ENCODE measurements around the gene TSC22D2. TPM values are rescaled to one million over a fixed set of nuclear protein-coding genes. Genes with fewer than 3 reads are reported as not detected.

Gene TSC22D2
- total and polyA plus RNA-seq, 10 of the 15 experiments (the other 5 are each of a cell fraction or from before 2014, with no cell fraction given), result 7.4 to 19.4 (median 10.9) TPM

DNA sequence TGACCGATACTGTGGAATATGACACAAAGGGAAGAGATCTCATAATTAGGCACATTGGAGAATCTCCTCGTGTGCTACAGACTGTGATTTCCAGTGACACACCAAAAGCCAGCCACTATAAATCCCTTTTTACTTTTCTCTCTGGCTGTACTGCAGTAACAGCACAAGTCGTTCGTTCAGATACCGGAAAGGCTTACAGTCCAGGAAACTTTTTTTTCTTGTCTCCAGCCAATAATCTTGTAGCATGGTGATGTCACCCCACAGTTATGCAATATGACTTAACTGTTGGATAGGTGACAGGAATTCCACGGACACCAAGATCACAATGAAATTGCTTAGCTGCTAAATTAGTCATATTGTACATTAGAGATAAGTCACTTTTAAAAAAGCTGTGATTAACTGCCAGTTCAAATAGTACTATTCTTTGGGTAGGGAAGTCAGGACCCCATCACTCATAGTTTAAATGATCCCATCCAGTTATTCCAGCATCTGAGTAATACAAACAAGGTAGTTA lies 36.3 kb upstream of the TSC22D2 start:
- no peak for FAIRE-seq
- CTCF ChIA-PET, result interaction anchor here (1.2 to 2.3 kb wide), 2 partner anchors 13 to 37 kb away, joined by 3 to 13 read pairs; partner anchors contain the start of gene TSC22D2
- no peak for DNase-seq (ENCODE audit: low read depth, low spot score)
- Histone ChIP-seq H3K4me3 (no peak overlapping the region), H3K79me2 (ENCODE audit: control insufficient read depth, insufficient read depth, low read length) (no peaks in the 10 kb centered on the region), H4K20me1 (ENCODE audit: control insufficient read depth, insufficient read depth) (no peaks in the 10 kb centered on the region), H2AFZ (ENCODE audit: control insufficient read depth, low read depth, low read length) (no peak overlapping the region; the same call in 1 of the 2 replicates), H3K4me2 (ENCODE audit: control insufficient read depth, insufficient read depth) (no peak overlapping the region), H3K9ac (ENCODE audit: control insufficient read depth, insufficient read depth, low read length) (no peak overlapping the region), H3K36me3 (ENCODE audit: control insufficient read depth in 2 of 2, insufficient read depth in 2 of 2, low read length in 1 of 2) (no peaks in the 10 kb centered on the region), H3K27me3 (replicated peaks in 1 of 2; ENCODE audit: control insufficient read depth in 2 of 2, insufficient read depth in 2 of 2, low read length in 1 of 2) (no peaks in the 10 kb centered on the region), H3K4me1 (ENCODE audit: control insufficient read depth, insufficient read depth, low read length) (0 out of 2 replicates have a peak, but pooled peaks cover 2% of the 10 kb centered on the region), H3K9me3 (replicated peaks; ENCODE audit: control insufficient read depth, insufficient read depth, low read length) (no peaks in the 10 kb centered on the region), H3K27ac (ENCODE audit: control insufficient read depth, insufficient read depth) (no peak overlapping the region)
- in situ Hi-C loops (cut with MboI) (no loop called here), intact Hi-C loops (cut with micrococcal nuclease; ENCODE audit: unreplicated experiment) (loop anchor here (5.0 kb wide), 1 partner anchor 36 kb away; the partner anchor contains the start of gene TSC22D2)
- TF ChIP-seq EP300 (IDR thresholded peaks at IDR 0.05; ENCODE audit: borderline replicate concordance in 1 of 2, control insufficient read depth in 1 of 2, low read depth in 2 of 2, low read length in 2 of 2), result no peak
- 0 out of 2 replicates have a peak, but pooled peaks have one; percentile 7 for TF ChIP-seq ATF2 (IDR thresholded peaks at IDR 0.05; ENCODE audit: low read length)
- POLR2A ChIA-PET, result no interaction called here
- ATAC-seq, result peak; percentile 20; the same call in 2 of the 3 replicates
- RAD21 ChIA-PET (ENCODE audit: unreplicated experiment), result interaction anchor here (1.4 kb wide), 1 partner anchor 37 kb away, joined by 4 read pairs; the partner anchor contains the start of gene TSC22D2
- WGBS (ENCODE audit: insufficient coverage, insufficient replicate concordance, low lambda C conversion rate, missing lambda C conversion rate), result 72% methylated on average over 6 of the region's 6 CpGs
- SMC1A ChIA-PET (ENCODE audit: uncharacterized antibody, unreplicated experiment), result interaction anchor here (0.5 to 2.3 kb wide), 5 partner anchors 13 to 110 kb away, joined by 3 to 9 read pairs (median 6); partner anchors contain the start of gene TSC22D2
- BruUV-seq (replicated peaks), result no TSS peak

DNA sequence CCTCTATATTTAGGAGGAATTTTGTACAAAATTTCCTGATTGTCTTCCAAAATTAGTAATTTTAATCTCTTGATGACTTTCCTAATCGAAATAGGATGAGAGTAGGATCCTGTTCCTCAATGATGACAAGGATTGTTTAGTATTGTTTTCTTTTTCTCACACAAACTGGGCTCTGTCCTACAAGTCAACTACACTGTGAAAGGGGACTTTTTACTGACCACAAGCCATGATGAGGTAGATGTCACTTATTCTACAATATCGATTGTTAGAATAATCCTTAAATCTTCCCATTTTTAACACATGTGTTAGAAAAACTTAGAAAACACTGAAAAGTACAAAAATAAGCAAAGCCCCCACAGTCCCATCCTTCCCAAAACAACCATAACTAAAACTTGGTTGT lies 35.8 kb upstream of the TSC22D2 start:
- H3K36me3 ChIP-seq (ENCODE audit: control insufficient read depth in 2 of 2, insufficient read depth in 2 of 2, low read length in 1 of 2), result no peaks in the 10 kb centered on the region
- WGBS (ENCODE audit: insufficient coverage, insufficient replicate concordance, low lambda C conversion rate, missing lambda C conversion rate), result 3% methylated on average over 2 of the region's 2 CpGs
- DNase-seq (ENCODE audit: low read depth, low spot score), result no peak
- no TSS peak for BruUV-seq (replicated peaks)
- no peaks in the 10 kb centered on the region for H3K27me3 ChIP-seq (replicated peaks in 1 of 2; ENCODE audit: control insufficient read depth in 2 of 2, insufficient read depth in 2 of 2, low read length in 1 of 2)
- in situ Hi-C loops (cut with MboI) (no loop called here), intact Hi-C loops (cut with micrococcal nuclease; ENCODE audit: unreplicated experiment) (loop anchor here (5.0 kb wide), 1 partner anchor 35 kb away; the partner anchor contains the start of gene TSC22D2)
- H4K20me1 ChIP-seq (ENCODE audit: control insufficient read depth, insufficient read depth), result no peaks in the 10 kb centered on the region
- peak overlapping the region; percentile 22 for H3K27ac ChIP-seq (ENCODE audit: control insufficient read depth, insufficient read depth)
- ChIA-PET SMC1A (ENCODE audit: uncharacterized antibody, unreplicated experiment) (interaction anchor here (0.5 to 2.3 kb wide), 7 partner anchors 10 to 111 kb away, joined by 3 to 11 read pairs (median 6); partner anchors contain the start of gene TSC22D2), RAD21 (ENCODE audit: unreplicated experiment) (interaction anchor here (1.4 to 1.8 kb wide), 2 partner anchors 13 to 36 kb away, joined by 4 to 9 read pairs; partner anchors contain the start of gene TSC22D2), POLR2A (no interaction called here), CTCF (interaction anchor here (1.2 to 2.3 kb wide), 3 partner anchors 13 to 37 kb away, joined by 3 to 13 read pairs (median 3); partner anchors contain the start of gene TSC22D2)
- H3K4me3 ChIP-seq, result no peak overlapping the region
- FAIRE-seq, result no peak
- peak overlapping the region; percentile 54; the same call in 1 of the 2 replicates for H3K4me2 ChIP-seq (ENCODE audit: control insufficient read depth, insufficient read depth)
- peak overlapping the region; percentile 68 for H2AFZ ChIP-seq (ENCODE audit: control insufficient read depth, low read depth, low read length)
- H3K4me1 ChIP-seq (ENCODE audit: control insufficient read depth, insufficient read depth, low read length), result 0 out of 2 replicates have a peak, but pooled peaks cover 2% of the 10 kb centered on the region
- no peak overlapping the region for H3K9ac ChIP-seq (ENCODE audit: control insufficient read depth, insufficient read depth, low read length)
- H3K79me2 ChIP-seq (ENCODE audit: control insufficient read depth, insufficient read depth, low read length), result no peaks in the 10 kb centered on the region
- no peaks in the 10 kb centered on the region for H3K9me3 ChIP-seq (replicated peaks; ENCODE audit: control insufficient read depth, insufficient read depth, low read length)
- peak; percentile 88 for ATAC-seq
- TF ChIP-seq, protein P1, sequence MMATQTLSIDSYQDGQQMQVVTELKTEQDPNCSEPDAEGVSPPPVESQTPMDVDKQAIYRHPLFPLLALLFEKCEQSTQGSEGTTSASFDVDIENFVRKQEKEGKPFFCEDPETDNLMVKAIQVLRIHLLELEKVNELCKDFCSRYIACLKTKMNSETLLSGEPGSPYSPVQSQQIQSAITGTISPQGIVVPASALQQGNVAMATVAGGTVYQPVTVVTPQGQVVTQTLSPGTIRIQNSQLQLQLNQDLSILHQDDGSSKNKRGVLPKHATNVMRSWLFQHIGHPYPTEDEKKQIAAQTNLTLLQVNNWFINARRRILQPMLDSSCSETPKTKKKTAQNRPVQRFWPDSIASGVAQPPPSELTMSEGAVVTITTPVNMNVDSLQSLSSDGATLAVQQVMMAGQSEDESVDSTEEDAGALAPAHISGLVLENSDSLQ (IDR thresholded peaks at IDR 0.05), result peak; percentile 24; the same call in 1 of the 2 replicates
- TF ChIP-seq YY1 (IDR thresholded peaks at IDR 0.05; ENCODE audit: low read depth, low read length) (no peak), CBFB (IDR thresholded peaks at IDR 0.05; ENCODE audit: low read depth) (0 out of 2 replicates have a peak, but pooled peaks have one; percentile 21), RB1 (IDR thresholded peaks at IDR 0.05; ENCODE audit: borderline replicate concordance) (no peak)
- TF ChIP-seq, protein P2, sequence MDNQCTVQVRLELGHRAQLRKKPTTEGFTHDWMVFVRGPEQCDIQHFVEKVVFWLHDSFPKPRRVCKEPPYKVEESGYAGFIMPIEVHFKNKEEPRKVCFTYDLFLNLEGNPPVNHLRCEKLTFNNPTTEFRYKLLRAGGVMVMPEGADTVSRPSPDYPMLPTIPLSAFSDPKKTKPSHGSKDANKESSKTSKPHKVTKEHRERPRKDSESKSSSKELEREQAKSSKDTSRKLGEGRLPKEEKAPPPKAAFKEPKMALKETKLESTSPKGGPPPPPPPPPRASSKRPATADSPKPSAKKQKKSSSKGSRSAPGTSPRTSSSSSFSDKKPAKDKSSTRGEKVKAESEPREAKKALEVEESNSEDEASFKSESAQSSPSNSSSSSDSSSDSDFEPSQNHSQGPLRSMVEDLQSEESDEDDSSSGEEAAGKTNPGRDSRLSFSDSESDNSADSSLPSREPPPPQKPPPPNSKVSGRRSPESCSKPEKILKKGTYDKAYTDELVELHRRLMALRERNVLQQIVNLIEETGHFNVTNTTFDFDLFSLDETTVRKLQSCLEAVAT (IDR thresholded peaks at IDR 0.05), result no peak
- TF ChIP-seq, protein P3, sequence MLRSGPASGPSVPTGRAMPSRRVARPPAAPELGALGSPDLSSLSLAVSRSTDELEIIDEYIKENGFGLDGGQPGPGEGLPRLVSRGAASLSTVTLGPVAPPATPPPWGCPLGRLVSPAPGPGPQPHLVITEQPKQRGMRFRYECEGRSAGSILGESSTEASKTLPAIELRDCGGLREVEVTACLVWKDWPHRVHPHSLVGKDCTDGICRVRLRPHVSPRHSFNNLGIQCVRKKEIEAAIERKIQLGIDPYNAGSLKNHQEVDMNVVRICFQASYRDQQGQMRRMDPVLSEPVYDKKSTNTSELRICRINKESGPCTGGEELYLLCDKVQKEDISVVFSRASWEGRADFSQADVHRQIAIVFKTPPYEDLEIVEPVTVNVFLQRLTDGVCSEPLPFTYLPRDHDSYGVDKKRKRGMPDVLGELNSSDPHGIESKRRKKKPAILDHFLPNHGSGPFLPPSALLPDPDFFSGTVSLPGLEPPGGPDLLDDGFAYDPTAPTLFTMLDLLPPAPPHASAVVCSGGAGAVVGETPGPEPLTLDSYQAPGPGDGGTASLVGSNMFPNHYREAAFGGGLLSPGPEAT (IDR thresholded peaks at IDR 0.05; ENCODE audit: low read depth), result peak; percentile 68

Measured in GM12878 (cell line).